Activated CD8-positive, alpha-beta memory T cell treated with anti-CD3 and anti-CD28 coated beads, Interleukin-2, amount 50 U/mL, for 24 hours (primary cell): ENCODE data around the gene ARMH4.

ENCODE experiments used
- DNase-seq: peaks from one replicate; pipeline ENCODE4 v3.0.0-alpha.2; 2020; ENCODE audit errors: extremely low read depth

ARMH4 gene

GRCh38 chr14:57961786-57962060 is 190.3 kb downstream of the ARMH4 start:
- DNase-seq = no peak

DNA sequence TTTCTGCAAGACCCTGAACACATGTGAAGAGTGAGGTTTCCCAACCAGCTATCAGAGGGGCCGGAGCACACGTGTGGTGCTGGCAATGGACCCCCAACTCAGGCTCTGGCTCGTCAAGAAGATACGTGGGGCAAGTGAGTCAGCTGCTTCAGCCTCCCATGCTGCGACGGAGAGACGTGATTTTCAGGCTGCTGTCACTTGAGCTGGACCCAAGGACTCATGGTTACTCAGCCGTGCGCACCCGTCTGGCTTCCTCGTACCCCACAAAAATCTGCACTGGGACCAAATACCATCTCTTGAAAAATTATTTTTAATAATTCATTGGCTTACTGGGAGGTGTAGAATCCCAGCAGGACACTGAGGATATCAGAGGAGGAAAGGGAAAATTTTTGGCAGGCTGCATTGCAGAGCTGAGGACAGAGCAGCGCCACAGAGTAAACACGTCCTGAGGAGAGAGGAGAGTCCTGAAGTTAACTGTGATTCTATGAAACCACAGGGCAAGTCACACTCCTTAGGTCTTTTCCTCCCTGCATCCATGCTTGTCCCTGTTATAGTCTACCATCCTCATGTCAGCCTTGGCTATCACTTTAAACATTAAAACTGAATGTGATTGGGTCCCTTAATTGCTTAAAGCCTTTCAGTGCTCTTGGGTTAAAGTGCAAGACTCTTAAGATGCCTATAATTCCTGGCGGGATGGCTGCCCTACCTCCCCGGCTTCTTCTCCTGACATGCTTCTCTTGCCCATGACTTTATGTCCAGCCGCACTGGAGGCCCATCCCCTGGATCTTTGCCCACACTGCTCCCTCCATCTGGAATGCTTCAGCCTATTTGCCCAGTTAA is 190.8 kb downstream of the ARMH4 start:
- DNase-seq = no peak

GRCh38 chr14:57957441-57957840 is 194.6 kb downstream of the ARMH4 start:
- DNase-seq = no peak
